ENCODE data around the gene PIP4K2B.

Gene PIP4K2B

DNA sequence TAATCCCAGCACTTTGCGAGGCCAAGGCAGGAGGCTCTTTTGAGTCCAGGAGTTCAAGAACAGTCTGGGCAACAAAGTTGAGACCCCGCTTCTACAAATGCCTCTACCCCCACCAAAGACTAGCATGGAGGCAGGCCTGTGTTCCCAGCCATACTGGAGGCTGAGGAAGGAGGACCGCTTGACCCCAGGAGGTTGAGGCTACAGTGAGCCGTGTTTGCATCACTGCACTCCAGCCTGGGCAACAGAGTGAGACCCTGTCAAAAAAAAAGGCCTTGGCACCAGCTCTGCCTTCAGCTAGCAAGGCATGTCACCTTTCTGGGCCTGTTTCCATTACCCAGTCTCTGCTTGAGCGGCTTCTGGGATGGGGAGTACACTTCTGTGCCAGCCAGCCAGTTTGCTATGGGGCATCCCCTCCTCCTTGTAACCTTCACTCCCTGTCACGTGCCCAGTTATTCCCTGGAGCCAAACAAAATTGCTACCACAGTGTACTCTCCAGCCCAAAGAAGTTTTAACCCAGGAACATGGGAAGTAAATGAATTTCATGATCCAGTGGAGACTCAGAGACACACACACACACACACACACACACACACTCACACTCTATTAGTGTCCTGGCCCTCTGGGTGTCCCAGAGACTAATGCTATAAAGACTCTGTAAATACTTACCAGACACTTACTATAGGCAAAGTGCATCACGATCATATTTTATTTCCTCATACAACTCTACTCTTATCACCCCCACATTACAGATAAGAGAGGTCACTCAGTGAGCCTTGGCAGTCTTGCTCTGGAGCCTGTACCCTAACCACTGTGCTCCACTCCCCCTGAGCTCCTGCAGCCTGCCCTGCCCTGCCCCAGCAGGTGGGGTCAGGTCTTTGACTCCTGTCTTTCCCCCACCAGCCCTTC is 66.7 kb downstream of the PIP4K2B start:
- DNase-seq (ENCODE audit: low read depth), result no peak
- H3K4me3 ChIP-seq (replicated peaks; ENCODE audit: low read depth, low read length), result no peak overlapping the region
- TF ChIP-seq CTCF (IDR thresholded peaks at IDR 0.05; ENCODE audit: low read length, missing control alignments), result no peak

DNA sequence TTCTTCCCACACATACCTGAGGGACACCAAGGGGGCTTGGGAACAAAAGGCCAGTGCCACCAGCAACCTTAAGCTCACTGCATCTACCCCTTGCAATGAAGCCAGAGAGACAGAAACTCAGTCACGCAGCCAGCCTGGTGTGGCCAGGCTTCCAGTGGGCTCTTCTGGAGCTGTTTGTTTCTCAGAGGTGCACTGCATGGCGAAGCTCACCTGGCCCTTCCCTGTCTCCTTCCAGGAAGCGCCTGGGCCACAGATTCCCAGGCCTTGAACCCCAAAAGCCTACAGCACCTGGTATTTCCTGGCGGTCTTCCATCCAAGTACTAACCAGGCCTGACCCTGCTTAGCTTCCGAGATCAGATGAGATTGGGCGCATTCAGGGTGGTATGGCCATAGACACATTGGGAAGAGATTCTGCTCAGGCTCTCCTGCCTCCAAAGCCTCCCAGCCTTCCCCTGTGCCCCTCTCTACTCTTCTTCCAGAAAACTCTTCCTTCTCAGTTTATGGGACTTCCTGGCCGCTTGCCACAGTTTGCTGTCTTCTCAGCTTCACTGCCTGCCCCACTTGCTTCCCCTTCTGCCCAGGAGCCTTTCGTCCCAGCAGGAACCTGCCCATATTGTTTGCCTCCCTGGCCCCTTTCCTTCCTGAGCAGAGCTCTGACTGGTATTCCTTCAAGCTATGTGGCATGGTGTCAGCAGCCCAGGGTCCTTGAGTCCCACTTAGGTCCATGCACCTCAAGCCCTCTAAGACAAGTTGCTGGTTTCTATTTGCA is 67.6 kb downstream of the PIP4K2B start:
- peak overlapping the region; percentile 63 for H3K4me3 ChIP-seq (replicated peaks; ENCODE audit: low read depth, low read length)
- TF ChIP-seq CTCF (IDR thresholded peaks at IDR 0.05; ENCODE audit: low read length, missing control alignments), result no peak
- DNase-seq (ENCODE audit: low read depth), result no peak

DNA sequence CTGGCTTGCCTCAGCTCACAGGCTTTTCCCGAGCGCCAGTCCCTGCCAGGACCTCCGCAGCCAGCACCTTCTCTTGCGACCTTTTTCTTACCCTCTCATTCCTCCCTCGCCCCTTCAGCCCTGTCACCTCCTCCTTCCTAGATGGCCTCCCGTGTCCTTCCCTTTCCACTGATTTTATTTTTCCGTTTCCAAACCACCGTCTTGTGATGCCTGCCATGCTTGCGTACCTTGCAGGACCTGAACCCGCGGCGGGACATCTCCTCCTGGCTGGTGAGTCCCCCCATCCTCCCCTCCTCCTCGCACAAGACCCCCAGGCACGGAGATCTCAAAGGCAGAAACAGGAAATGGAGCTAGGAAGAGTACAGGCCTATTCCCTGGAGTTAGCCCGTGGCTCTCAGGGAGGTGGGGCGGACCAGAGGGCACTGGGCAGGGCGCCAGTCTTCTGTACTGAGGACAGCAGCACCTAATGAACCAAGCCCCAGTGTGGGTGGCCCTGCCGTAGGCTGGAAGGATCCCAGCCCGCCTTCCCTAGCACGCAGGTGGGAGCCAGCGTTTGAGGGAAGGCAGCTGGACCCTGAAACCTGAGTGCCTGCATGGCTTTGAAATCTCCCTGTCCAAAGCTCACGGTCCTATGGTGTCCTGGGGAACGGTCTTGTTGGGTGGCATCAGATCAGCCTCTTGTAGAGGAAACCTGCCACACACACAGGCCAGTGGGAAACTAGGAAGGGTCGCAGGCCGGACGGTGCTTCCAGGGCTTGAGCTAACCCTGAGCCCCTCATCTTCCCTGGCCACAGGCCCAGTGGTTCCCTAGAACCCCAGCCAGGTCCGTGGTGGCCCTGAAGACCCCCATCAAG is 68.6 kb downstream of the PIP4K2B start:
- no peak for TF ChIP-seq CTCF (IDR thresholded peaks at IDR 0.05; ENCODE audit: low read length, missing control alignments)
- H3K4me3 ChIP-seq (replicated peaks; ENCODE audit: low read depth, low read length), result peak overlapping the region; percentile 63
- DNase-seq (ENCODE audit: low read depth), result peak; percentile 53

- TF ChIP-seq CTCF (IDR thresholded peaks at IDR 0.05; ENCODE audit: low read length, missing control alignments), result peak; percentile 10
- DNase-seq (ENCODE audit: low read depth), result peak; percentile 80
- peak within 1 kb of the TSS; percentile 63 for H3K4me3 ChIP-seq (replicated peaks; ENCODE audit: low read depth, low read length)
Measured at GRCh38 chr17:38729886-38730525, 69.3 kb downstream of the PIP4K2B start, which contains the start of gene CISD3. Gene CISD3, plus strand, starts transcription at chr17:38730341. Its CDS starts 18 bp downstream, at chr17:38730359.

- peak overlapping the region; percentile 56 for H3K4me3 ChIP-seq (replicated peaks; ENCODE audit: low read depth, low read length)
- no peak for DNase-seq (ENCODE audit: low read depth)
- no peak for TF ChIP-seq CTCF (IDR thresholded peaks at IDR 0.05; ENCODE audit: low read length, missing control alignments)
Measured at GRCh38 chr17:38729368-38729885, 69.9 kb downstream of the PIP4K2B start.

Measured in fibroblast of pulmonary artery (primary cell).